Epithelial cell of esophagus (primary cell): Measurements from ENCODE around the gene ALDOA.
"Not testable (repeated sequence)": the region's sequence is repeated elsewhere in the genome, so short reads cannot be mapped to it uniquely, and the experiment has no call there.

ENCODE experiments used
- DNase-seq: peaks from one replicate; pipeline ENCODE4 v3.0.0; 2010; ENCODE audit warnings: low read depth
- H3K4me3 ChIP-seq: 2 replicates; pipeline ENCODE4 v1.5.1; 2011; ENCODE audit warnings: mild to moderate bottlenecking, low read length, control low read depth
- CTCF ChIP-seq: IDR thresholded peaks from 2 replicates; pipeline ENCODE4 v1.5.1; 2011; ENCODE audit warnings: low read depth, mild to moderate bottlenecking, low read length, control low read depth, inconsistent platforms; ENCODE audit not compliant: insufficient read depth; ENCODE audit errors: missing control alignments

ALDOA gene

GRCh38 chr16:30065102-30065942 lies at the start of gene ALDOA:
Gene ALDOA (plus strand): TSS chr16:30065760. CDS start chr16:30066898, 1,138 bp downstream.
- DNase-seq = peak; percentile 100
- no peak for TF ChIP-seq CTCF
- peak within 1 kb of the TSS; percentile 96 for H3K4me3 ChIP-seq

GRCh38 chr16:30016555-30017276 lies 48.8 kb upstream of the ALDOA start:
- no peak for DNase-seq
- no peak for TF ChIP-seq CTCF
- no peak overlapping the region for H3K4me3 ChIP-seq

GRCh38 chr16:30017277-30017656 lies 48.3 kb upstream of the ALDOA start:
- H3K4me3 ChIP-seq = no peak overlapping the region
- DNase-seq = no peak
- TF ChIP-seq CTCF = no peak

GRCh38 chr16:30017937-30018336 lies 47.6 kb upstream of the ALDOA start:
- not testable (repeated sequence) for H3K4me3 ChIP-seq, DNase-seq

- DNase-seq = peak; percentile 61
- no peak for TF ChIP-seq CTCF
- H3K4me3 ChIP-seq = no peak overlapping the region
Observed at GRCh38 chr16:30018731-30019158, 46.8 kb upstream of the ALDOA start.

GRCh38 chr16:30022887-30023286 lies 42.7 kb upstream of the ALDOA start, which contains the start of gene C16orf92:
Gene C16orf92 (plus strand): TSS chr16:30023198. CDS start chr16:30023341, 143 bp downstream.
- no peak for TF ChIP-seq CTCF
- no peak for DNase-seq
- H3K4me3 ChIP-seq = no peak within 1 kb of the TSS

GRCh38 chr16:30023586-30023985 lies 42.0 kb upstream of the ALDOA start:
- no peak for DNase-seq
- no peak for TF ChIP-seq CTCF
- H3K4me3 ChIP-seq = no peak overlapping the region
